ENCODE measurements around the gene TMPRSS2.

TMPRSS2 gene

GRCh38 chr21:41542727-41543126 lies 34.8 kb upstream of the TMPRSS2 start:
- TF ChIP-seq EZH2 (IDR thresholded peaks at IDR 0.05; ENCODE audit: borderline replicate concordance, low read length) (no peak), CTCF (IDR thresholded peaks at IDR 0.05; ENCODE audit: low read length) (no peak)

GRCh38 chr21:41537356-41537755 lies 29.4 kb upstream of the TMPRSS2 start:
- no peak overlapping the region for H3K4me2 ChIP-seq (ENCODE audit: low read length)
- H3F3A ChIP-seq (ENCODE audit: insufficient read depth, low read length): no peaks in the 10 kb centered on the region
- H2AFZ ChIP-seq (ENCODE audit: low read length): no peak overlapping the region
- TF ChIP-seq EZH2 (IDR thresholded peaks at IDR 0.05; ENCODE audit: borderline replicate concordance, low read length): no peak
- no peak for TF ChIP-seq CTCF (IDR thresholded peaks at IDR 0.05; ENCODE audit: low read length)
- H3K9me2 ChIP-seq (ENCODE audit: low read depth, low read length): no peaks in the 10 kb centered on the region
- no peaks in the 10 kb centered on the region for H3K4me1 ChIP-seq (ENCODE audit: insufficient read depth, low read length, severe bottlenecking)
- H3K27me3 ChIP-seq (ENCODE audit: insufficient read depth, low read length): peaks cover 9% of the 10 kb centered on the region
- no peak overlapping the region for H3K9ac ChIP-seq (ENCODE audit: low read length)
- no peaks in the 10 kb centered on the region for H3K79me2 ChIP-seq (ENCODE audit: insufficient read depth, low read length)
- no peaks in the 10 kb centered on the region for H4K20me1 ChIP-seq (ENCODE audit: insufficient read depth, low read length)
- H3K4me3 ChIP-seq (ENCODE audit: low read depth, low read length, poor library complexity, severe bottlenecking): no peak overlapping the region
- H3K27ac ChIP-seq (ENCODE audit: low read depth, low read length, poor library complexity, severe bottlenecking): no peak overlapping the region
- H3K36me3 ChIP-seq (ENCODE audit: insufficient read depth, low read length): no peaks in the 10 kb centered on the region
- H3K9me3 ChIP-seq (ENCODE audit: low read length): no peaks in the 10 kb centered on the region

More at GRCh38 chr21:41542727-41543126, 34.8 kb upstream of the TMPRSS2 start:
- Histone ChIP-seq H3K4me3 (ENCODE audit: low read depth, low read length, poor library complexity, severe bottlenecking) (no peak overlapping the region), H3K4me1 (ENCODE audit: insufficient read depth, low read length, severe bottlenecking) (no peaks in the 10 kb centered on the region), H3K4me2 (ENCODE audit: low read length) (no peak overlapping the region), H3K9me3 (ENCODE audit: low read length) (no peaks in the 10 kb centered on the region), H3K27ac (ENCODE audit: low read depth, low read length, poor library complexity, severe bottlenecking) (no peak overlapping the region), H3K9ac (ENCODE audit: low read length) (no peak overlapping the region), H4K20me1 (ENCODE audit: insufficient read depth, low read length) (no peaks in the 10 kb centered on the region), H3K27me3 (ENCODE audit: insufficient read depth, low read length) (peaks cover 5% of the 10 kb centered on the region; the same call in 1 of the 2 replicates), H3K79me2 (ENCODE audit: insufficient read depth, low read length) (no peaks in the 10 kb centered on the region), H3K36me3 (ENCODE audit: insufficient read depth, low read length) (no peaks in the 10 kb centered on the region), H3F3A (ENCODE audit: insufficient read depth, low read length) (no peaks in the 10 kb centered on the region), H3K9me2 (ENCODE audit: low read depth, low read length) (no peaks in the 10 kb centered on the region), H2AFZ (ENCODE audit: low read length) (no peak overlapping the region)

- Histone ChIP-seq H2AFZ (ENCODE audit: low read length) (no peak overlapping the region), H3K27ac (ENCODE audit: low read depth, low read length, poor library complexity, severe bottlenecking) (no peak overlapping the region), H4K20me1 (ENCODE audit: insufficient read depth, low read length) (no peaks in the 10 kb centered on the region)
These were observed 28.8 kb upstream of the TMPRSS2 start for GRCh38 chr21:41536827-41537103.

More at GRCh38 chr21:41536827-41537103, 28.8 kb upstream of the TMPRSS2 start:
- H3K4me2 ChIP-seq (ENCODE audit: low read length): no peak overlapping the region
- H3K4me3 ChIP-seq (ENCODE audit: low read depth, low read length, poor library complexity, severe bottlenecking): no peak overlapping the region
- H3K9ac ChIP-seq (ENCODE audit: low read length): no peak overlapping the region
- no peak for TF ChIP-seq EZH2 (IDR thresholded peaks at IDR 0.05; ENCODE audit: borderline replicate concordance, low read length)
- no peak for TF ChIP-seq CTCF (IDR thresholded peaks at IDR 0.05; ENCODE audit: low read length)
- H3K36me3 ChIP-seq (ENCODE audit: insufficient read depth, low read length): no peaks in the 10 kb centered on the region
- H3K4me1 ChIP-seq (ENCODE audit: insufficient read depth, low read length, severe bottlenecking): no peaks in the 10 kb centered on the region
- H3K9me3 ChIP-seq (ENCODE audit: low read length): no peaks in the 10 kb centered on the region
- no peaks in the 10 kb centered on the region for H3K9me2 ChIP-seq (ENCODE audit: low read depth, low read length)
- no peaks in the 10 kb centered on the region for H3K79me2 ChIP-seq (ENCODE audit: insufficient read depth, low read length)
- peaks cover 9% of the 10 kb centered on the region for H3K27me3 ChIP-seq (ENCODE audit: insufficient read depth, low read length)
- no peaks in the 10 kb centered on the region for H3F3A ChIP-seq (ENCODE audit: insufficient read depth, low read length)
